ENCODE results near the gene C19orf38. TPM values are rescaled to one million over a fixed set of nuclear protein-coding genes. Genes with fewer than 3 reads are reported as not detected.

The C19orf38 gene
- total and polyA plus RNA-seq, 2 donors (not counting 3 experiments of a cell fraction or from before 2014, with no cell fraction given), result not detected

DNA sequence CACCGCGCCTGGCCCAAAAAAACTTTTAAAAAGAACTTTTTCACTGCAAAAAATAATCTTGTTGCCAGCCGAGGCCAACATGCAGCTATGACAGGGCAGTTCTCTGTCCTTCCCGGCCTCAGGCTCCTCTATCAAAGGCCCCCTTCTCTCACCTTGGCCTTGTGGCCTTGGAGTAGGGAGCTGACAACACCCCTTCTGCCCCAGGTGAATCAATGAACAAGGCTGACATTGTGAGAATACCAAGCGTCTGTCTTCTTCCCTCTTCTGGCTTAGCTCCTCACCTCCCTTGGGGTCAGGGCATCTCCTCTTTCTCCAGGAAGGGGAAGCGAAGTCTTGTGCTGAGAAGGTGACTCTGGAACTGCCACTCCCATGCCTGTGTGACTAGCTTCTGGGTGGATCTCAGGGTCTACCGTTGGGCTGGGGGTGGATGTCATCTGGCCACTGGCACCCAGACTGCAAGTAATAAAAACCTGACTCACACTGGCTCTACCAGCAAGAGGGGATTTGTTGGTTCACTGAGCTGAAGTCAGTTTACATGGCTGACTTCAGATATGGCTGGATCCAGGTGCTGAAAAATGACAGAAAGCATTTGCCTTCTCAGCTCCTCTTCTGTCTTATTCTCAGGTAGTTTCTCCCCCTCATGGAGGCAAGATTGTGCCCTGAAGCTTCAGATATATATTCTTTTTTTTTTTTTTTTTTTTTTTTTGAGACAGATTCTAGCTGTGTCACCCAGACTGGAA is 6.3 kb downstream of the C19orf38 start:
- no peaks in the 10 kb centered on the region for H3K79me2 ChIP-seq (ENCODE audit: control insufficient read depth, insufficient read depth, low read length)
- H3K9ac ChIP-seq (replicated peaks; ENCODE audit: extremely low read depth, insufficient read depth, low read length), result no peak overlapping the region
- DNase-seq (ENCODE audit: low read depth, low spot score) (no peak), FAIRE-seq (no peak)
- TF ChIP-seq EZH2 (IDR thresholded peaks at IDR 0.05; ENCODE audit: borderline replicate concordance, low read depth, low read length, severe bottlenecking), result no peak
- no peak for TF ChIP-seq POLR2AphosphoS5 (IDR thresholded peaks at IDR 0.05; ENCODE audit: insufficient read depth, low read depth, low read length)
- no peak for TF ChIP-seq JUN (IDR thresholded peaks at IDR 0.05; ENCODE audit: borderline replicate concordance, insufficient read depth, insufficient read length, low read depth)
- no peak for TF ChIP-seq POLR2A (IDR thresholded peaks at IDR 0.05; ENCODE audit: low read depth, low read length)
- no peak for TF ChIP-seq GATA2 (IDR thresholded peaks at IDR 0.05; ENCODE audit: insufficient read depth, insufficient read length, low read depth, low read length)
- no peak for TF ChIP-seq MYC (IDR thresholded peaks at IDR 0.05; ENCODE audit: low read depth, low read length)
- TF ChIP-seq, protein P1, sequence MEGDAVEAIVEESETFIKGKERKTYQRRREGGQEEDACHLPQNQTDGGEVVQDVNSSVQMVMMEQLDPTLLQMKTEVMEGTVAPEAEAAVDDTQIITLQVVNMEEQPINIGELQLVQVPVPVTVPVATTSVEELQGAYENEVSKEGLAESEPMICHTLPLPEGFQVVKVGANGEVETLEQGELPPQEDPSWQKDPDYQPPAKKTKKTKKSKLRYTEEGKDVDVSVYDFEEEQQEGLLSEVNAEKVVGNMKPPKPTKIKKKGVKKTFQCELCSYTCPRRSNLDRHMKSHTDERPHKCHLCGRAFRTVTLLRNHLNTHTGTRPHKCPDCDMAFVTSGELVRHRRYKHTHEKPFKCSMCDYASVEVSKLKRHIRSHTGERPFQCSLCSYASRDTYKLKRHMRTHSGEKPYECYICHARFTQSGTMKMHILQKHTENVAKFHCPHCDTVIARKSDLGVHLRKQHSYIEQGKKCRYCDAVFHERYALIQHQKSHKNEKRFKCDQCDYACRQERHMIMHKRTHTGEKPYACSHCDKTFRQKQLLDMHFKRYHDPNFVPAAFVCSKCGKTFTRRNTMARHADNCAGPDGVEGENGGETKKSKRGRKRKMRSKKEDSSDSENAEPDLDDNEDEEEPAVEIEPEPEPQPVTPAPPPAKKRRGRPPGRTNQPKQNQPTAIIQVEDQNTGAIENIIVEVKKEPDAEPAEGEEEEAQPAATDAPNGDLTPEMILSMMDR (IDR thresholded peaks at IDR 0.05; ENCODE audit: extremely low read depth in 1 of 2, insufficient read depth in 1 of 2, low read depth in 1 of 2, low read length in 2 of 2), result no peak
- TF ChIP-seq, protein P2, sequence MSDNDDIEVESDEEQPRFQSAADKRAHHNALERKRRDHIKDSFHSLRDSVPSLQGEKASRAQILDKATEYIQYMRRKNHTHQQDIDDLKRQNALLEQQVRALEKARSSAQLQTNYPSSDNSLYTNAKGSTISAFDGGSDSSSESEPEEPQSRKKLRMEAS (IDR thresholded peaks at IDR 0.05; ENCODE audit: insufficient read depth, insufficient read length), result no peak
- TF ChIP-seq FOS (IDR thresholded peaks at IDR 0.05; ENCODE audit: borderline replicate concordance, insufficient read depth, low read length), result no peak
- H3K4me1 ChIP-seq (ENCODE audit: control insufficient read depth, extremely low read depth, insufficient read depth, low read length), result no peaks in the 10 kb centered on the region
- H3K27me3 ChIP-seq (ENCODE audit: control insufficient read depth in 2 of 2, insufficient read depth in 2 of 2, low read length in 2 of 2), result no peaks in the 10 kb centered on the region
- no peaks in the 10 kb centered on the region for H3K9me1 ChIP-seq (replicated peaks; ENCODE audit: control insufficient read depth, extremely low read depth, insufficient read depth, low read length)
- H3K4me2 ChIP-seq (ENCODE audit: insufficient read depth, low read length), result no peak overlapping the region
- ChIA-PET CTCF (interaction anchor here (0.6 to 5.6 kb wide), 8 partner anchors 8 to 138 kb away, joined by 3 to 56 read pairs (median 3); partner anchors contain the start of genes CARM1 and TMED1), POLR2A (no interaction called here)
- no peak overlapping the region for H3K27ac ChIP-seq (ENCODE audit: insufficient read depth, low read depth, low read length)
- H3K36me3 ChIP-seq (ENCODE audit: control insufficient read depth in 2 of 2, extremely low read depth in 1 of 2, insufficient read depth in 2 of 2, low read length in 2 of 2), result no peaks in the 10 kb centered on the region
- no peak overlapping the region for H2AFZ ChIP-seq (ENCODE audit: low read depth, low read length)
- no peaks in the 10 kb centered on the region for H3K9me3 ChIP-seq (replicated peaks; ENCODE audit: control insufficient read depth, insufficient read depth, low read length)
- dilution Hi-C loops (cut with MboI; ENCODE audit: extremely low pct_ligation_motif_present, low sequenced_read_pairs), result no loop called here
- no peaks in the 10 kb centered on the region for H4K20me1 ChIP-seq (replicated peaks; ENCODE audit: control insufficient read depth, extremely low read depth, insufficient read depth, low read length)
- intact Hi-C loops (cut with micrococcal nuclease), result no loop called here
- BruUV-seq (replicated peaks), result no TSS peak
- H3K4me3 ChIP-seq (replicated peaks in 1 of 3; ENCODE audit: insufficient read depth in 1 of 3, low read depth in 1 of 3, low read length in 3 of 3), result no peak overlapping the region

Measured in endothelial cell of umbilical vein (primary cell).